IgD-negative memory B cell (primary cell): ENCODE measurements around the gene PSG3. TPM values are rescaled to one million over a fixed set of nuclear protein-coding genes. Genes with fewer than 3 reads are reported as not detected.
A peak's percentile ranks its signal among the peaks of the same experiment; 100 is the strongest.
"Not testable (repeated sequence)": the region's sequence is repeated elsewhere in the genome, so short reads cannot be mapped to it uniquely, and the experiment has no call there.

ENCODE experiments used
- H3K27ac Mint-ChIP-seq, 3 donors: one replicate each; pipeline ENCODE4 v1.8.0; 2020 to 2022; ENCODE audit warnings: mild to moderate bottlenecking in 3 of 3, mixed read lengths in 3 of 3, moderate library complexity in 1 of 3
- H3K27me3 Mint-ChIP-seq: one replicate; pipeline ENCODE4 v1.8.0; 2021; ENCODE audit warnings: mixed read lengths
- H3K36me3 Mint-ChIP-seq: one replicate; pipeline ENCODE4 v1.8.0; 2020; ENCODE audit warnings: mild to moderate bottlenecking, mixed read lengths
- H3K4me1 Mint-ChIP-seq, 3 donors: one replicate each; pipeline ENCODE4 v1.8.0; 2020 to 2022; ENCODE audit warnings: mixed read lengths in 3 of 3, mild to moderate bottlenecking in 1 of 3
- H3K4me3 Mint-ChIP-seq, 4 donors: one replicate each; pipeline ENCODE4 v1.8.0; 2020 to 2022; ENCODE audit warnings: mild to moderate bottlenecking in 4 of 4, mixed read lengths in 4 of 4, moderate library complexity in 3 of 4
- H3K9me3 Mint-ChIP-seq, 3 donors: one replicate each; pipeline ENCODE4 v1.8.0; 2020 to 2021; ENCODE audit warnings: mixed read lengths in 3 of 3, mild to moderate bottlenecking in 1 of 3
- polyA plus RNA-seq: library from polyadenylated mRNA; unstranded; fragments of 300-500 nt; fragmentation: Illumina TruSeq; gene quantifications from one replicate; pipeline ENCODE4 v1.2.3, GENCODE V29; 2021

Gene PSG3
- polyA plus RNA-seq, 1 donor from 2014 or later, result not detected

- not testable (repeated sequence) for H3K4me3 Mint-ChIP-seq, H3K36me3 Mint-ChIP-seq, H3K9me3 Mint-ChIP-seq, H3K27me3 Mint-ChIP-seq, H3K4me1 Mint-ChIP-seq
- peak overlapping the region in 1 of 3 donors; percentile 28 for H3K27ac Mint-ChIP-seq
These were observed 2.7 kb downstream of the PSG3 start for GRCh38 chr19:42737581-42738011.

GRCh38 chr19:42728341-42728740 is 11.9 kb downstream of the PSG3 start:
- H3K27ac Mint-ChIP-seq, H3K36me3 Mint-ChIP-seq, H3K9me3 Mint-ChIP-seq, H3K4me1 Mint-ChIP-seq, H3K27me3 Mint-ChIP-seq, H3K4me3 Mint-ChIP-seq: not testable (repeated sequence)

- not testable (repeated sequence) for H3K4me1 Mint-ChIP-seq, H3K36me3 Mint-ChIP-seq, H3K4me3 Mint-ChIP-seq
- H3K27me3 Mint-ChIP-seq, result peaks cover 10% of the 10 kb centered on the region
- peak overlapping the region in 1 of 3 donors; percentile 57 for H3K27ac Mint-ChIP-seq
- peaks cover 0 to 13% (median 8%) of the 10 kb centered on the region in 3 donors for H3K9me3 Mint-ChIP-seq
These were observed 26.3 kb downstream of the PSG3 start for GRCh38 chr19:42714000-42714399.

- H3K4me1 Mint-ChIP-seq, H3K4me3 Mint-ChIP-seq, H3K36me3 Mint-ChIP-seq, H3K27ac Mint-ChIP-seq: not testable (repeated sequence)
- Mint-ChIP-seq H3K27me3 (peaks cover 13% of the 10 kb centered on the region), H3K9me3 (peaks cover 2 to 11% (median 8%) of the 10 kb centered on the region in 3 donors)
These were observed 27.5 kb downstream of the PSG3 start for GRCh38 chr19:42712753-42713152.

- H3K36me3 Mint-ChIP-seq, H3K4me3 Mint-ChIP-seq, H3K4me1 Mint-ChIP-seq, H3K27ac Mint-ChIP-seq: not testable (repeated sequence)
- peaks cover 13% of the 10 kb centered on the region for H3K27me3 Mint-ChIP-seq
- peaks cover 3 to 13% (median 7%) of the 10 kb centered on the region in 3 donors for H3K9me3 Mint-ChIP-seq
These were observed 29.3 kb downstream of the PSG3 start for GRCh38 chr19:42710986-42711385.

GRCh38 chr19:42697884-42698283 is 42.4 kb downstream of the PSG3 start:
- no peak overlapping the region for H3K27ac Mint-ChIP-seq
- no peak overlapping the region for H3K4me3 Mint-ChIP-seq
- peaks cover 21% of the 10 kb centered on the region for H3K27me3 Mint-ChIP-seq
- peaks cover 0 to 12% (median 2%) of the 10 kb centered on the region in 3 donors for H3K9me3 Mint-ChIP-seq
- no peaks in the 10 kb centered on the region for H3K4me1 Mint-ChIP-seq
- no peaks in the 10 kb centered on the region for H3K36me3 Mint-ChIP-seq

GRCh38 chr19:42695811-42696503 is 44.3 kb downstream of the PSG3 start:
- no peak overlapping the region for H3K27ac Mint-ChIP-seq
- no peaks in the 10 kb centered on the region for H3K4me1 Mint-ChIP-seq
- peaks cover 26% of the 10 kb centered on the region for H3K27me3 Mint-ChIP-seq
- H3K4me3 Mint-ChIP-seq, result no peak overlapping the region
- H3K36me3 Mint-ChIP-seq, result no peaks in the 10 kb centered on the region
- peaks cover 0 to 12% (median 2%) of the 10 kb centered on the region in 3 donors for H3K9me3 Mint-ChIP-seq

- Mint-ChIP-seq H3K9me3 (peaks cover 0 to 12% (median 2%) of the 10 kb centered on the region in 3 donors), H3K36me3 (no peaks in the 10 kb centered on the region), H3K27me3 (peaks cover 23% of the 10 kb centered on the region), H3K27ac (no peak overlapping the region), H3K4me3 (no peak overlapping the region), H3K4me1 (no peaks in the 10 kb centered on the region)
These were observed 46.4 kb downstream of the PSG3 start for GRCh38 chr19:42693760-42694350.

- H3K27me3 Mint-ChIP-seq, result no peaks in the 10 kb centered on the region
- H3K4me3 Mint-ChIP-seq, result no peak overlapping the region
- peaks cover 8 to 19% (median 12%) of the 10 kb centered on the region in 3 donors for H3K9me3 Mint-ChIP-seq
- no peak overlapping the region for H3K27ac Mint-ChIP-seq
- H3K4me1 Mint-ChIP-seq, result no peaks in the 10 kb centered on the region
- peaks cover 3% of the 10 kb centered on the region for H3K36me3 Mint-ChIP-seq
These were observed 56.3 kb downstream of the PSG3 start for GRCh38 chr19:42683917-42684513.

- not testable (repeated sequence) for H3K4me3 Mint-ChIP-seq, H3K27ac Mint-ChIP-seq, H3K36me3 Mint-ChIP-seq, H3K27me3 Mint-ChIP-seq, H3K4me1 Mint-ChIP-seq
- peaks cover 14 to 21% (median 16%) of the 10 kb centered on the region in 3 donors for H3K9me3 Mint-ChIP-seq
These were observed 64.0 kb downstream of the PSG3 start for GRCh38 chr19:42676326-42676725.

- H3K27me3 Mint-ChIP-seq, H3K4me3 Mint-ChIP-seq, H3K36me3 Mint-ChIP-seq, H3K4me1 Mint-ChIP-seq, H3K27ac Mint-ChIP-seq: not testable (repeated sequence)
- peaks cover 14 to 19% (median 17%) of the 10 kb centered on the region in 3 donors for H3K9me3 Mint-ChIP-seq
These were observed 65.7 kb downstream of the PSG3 start for GRCh38 chr19:42674549-42674948.

Other genes with a start within 250 kb of the PSG3 start
- gene CEACAM1, start 212.0 kb downstream of the PSG3 start, polyA plus RNA-seq, result 5.4 TPM
- gene CEACAM8, start 145.6 kb downstream of the PSG3 start, polyA plus RNA-seq, result not detected
- not detected for gene PSG8, start 25.2 kb upstream of the PSG3 start, polyA plus RNA-seq
- not detected for gene PSG1, start 139.2 kb upstream of the PSG3 start, polyA plus RNA-seq
- gene PSG6, start 177.4 kb upstream of the PSG3 start, polyA plus RNA-seq, result not detected
- not detected for gene PSG7, start 196.7 kb upstream of the PSG3 start, polyA plus RNA-seq